ENCODE measurements around the gene OR5K2. TPM values are rescaled to one million over a fixed set of nuclear protein-coding genes. Genes with fewer than 3 reads are reported as not detected.

The OR5K2 gene
- total RNA-seq, 2 donors from 2014 or later, result not detected

- Mint-ChIP-seq H3K36me3 (peaks cover 0 to 13% of the 10 kb centered on the region in 2 donors), H3K27ac (peak overlapping the region; percentile 87 to 93), H3K9me3 (no peaks in the 10 kb centered on the region)
- peak; percentile 87 to 89 for ATAC-seq
- DNase-seq (ENCODE audit: low spot score in 2 of 2), result no peak
Measured at GRCh38 chr3:98536456-98537017, 39.1 kb downstream of the OR5K2 start.

- Mint-ChIP-seq H3K27ac (peak overlapping the region in 1 of 2 donors; percentile 74), H3K9me3 (no peaks in the 10 kb centered on the region), H3K36me3 (peaks cover 0 to 13% of the 10 kb centered on the region in 2 donors)
- DNase-seq (ENCODE audit: low spot score in 2 of 2) (no peak), ATAC-seq (peak; percentile 42 to 46)
Measured at GRCh38 chr3:98540346-98540745, 42.9 kb downstream of the OR5K2 start.

DNA sequence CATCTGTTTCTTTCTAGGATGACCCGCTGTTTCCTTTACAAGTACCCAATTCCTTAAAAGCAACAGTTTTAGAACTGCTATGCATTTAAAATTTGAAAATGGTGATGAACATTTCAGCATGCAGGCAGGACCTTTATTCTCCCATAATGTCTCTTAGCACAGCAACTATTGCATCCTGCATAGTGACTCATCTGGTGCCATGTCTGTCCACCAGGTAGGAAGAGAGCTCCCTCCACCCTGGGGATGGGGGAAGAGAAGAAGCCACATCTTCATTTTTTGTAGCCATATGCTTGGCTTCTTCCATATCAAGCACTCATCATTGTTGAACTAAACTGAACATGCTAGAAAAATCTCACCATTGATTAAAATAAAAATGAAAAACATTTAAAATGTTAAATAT is 44.2 kb downstream of the OR5K2 start:
- ATAC-seq, result no peak
- DNase-seq (ENCODE audit: low spot score in 2 of 2), result no peak
- H3K27ac Mint-ChIP-seq, result no peak overlapping the region
- H3K9me3 Mint-ChIP-seq, result no peaks in the 10 kb centered on the region
- peaks cover 0 to 13% of the 10 kb centered on the region in 2 donors for H3K36me3 Mint-ChIP-seq

DNA sequence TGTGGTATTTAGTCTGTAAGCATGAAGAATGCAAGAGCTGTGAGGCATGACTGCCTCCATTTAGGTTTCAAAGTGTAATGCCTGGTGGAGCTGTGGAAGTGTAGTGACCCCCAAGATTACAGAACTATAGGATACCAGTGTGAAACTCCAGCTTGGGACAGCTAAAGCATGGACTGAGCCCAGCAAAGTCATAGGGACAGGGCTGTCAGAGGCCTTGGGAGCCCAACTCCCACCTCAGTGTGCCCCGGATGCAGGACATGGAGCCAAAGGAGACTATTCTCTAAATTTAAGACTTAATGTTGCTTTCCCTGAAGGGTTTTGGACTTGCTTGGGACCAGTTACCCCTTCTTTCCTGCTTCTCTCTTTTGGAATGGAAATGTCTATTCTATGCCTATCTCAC is 45.1 kb downstream of the OR5K2 start:
- Mint-ChIP-seq H3K27ac (no peak overlapping the region), H3K36me3 (peaks cover 0 to 13% of the 10 kb centered on the region in 2 donors), H3K9me3 (no peaks in the 10 kb centered on the region)
- no peak for DNase-seq (ENCODE audit: low spot score in 2 of 2)
- ATAC-seq, result no peak

DNA sequence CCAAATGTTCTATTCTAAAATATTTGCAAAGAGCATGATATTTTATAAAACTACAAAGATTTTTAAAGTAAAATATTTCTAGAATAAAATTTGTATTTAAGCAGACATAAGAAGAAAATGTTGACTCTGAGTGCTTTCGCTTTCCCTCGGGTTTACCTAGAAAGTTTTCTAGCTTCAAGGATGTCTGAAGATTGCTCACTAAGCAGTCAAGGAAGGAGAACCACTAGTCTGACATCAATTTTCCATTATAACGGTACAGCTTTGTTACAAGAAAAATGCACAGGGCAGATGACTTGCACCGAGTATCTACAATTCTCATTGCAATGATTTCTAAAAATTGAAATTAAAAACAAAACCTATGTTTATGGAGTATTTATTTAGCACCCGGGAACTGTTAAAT is 48.5 kb downstream of the OR5K2 start:
- Mint-ChIP-seq H3K27ac (peak overlapping the region; percentile 88 to 91), H3K36me3 (peaks cover under 1 to 21% of the 10 kb centered on the region in 2 donors), H3K9me3 (no peaks in the 10 kb centered on the region)
- ATAC-seq (peak; percentile 92 to 95), DNase-seq (ENCODE audit: low spot score in 2 of 2) (no peak)

Other genes with a start within 250 kb of the OR5K2 start
- gene OR5H6, start 233.4 kb upstream of the OR5K2 start, total RNA-seq, result not detected
- gene OR5H2, start 215.2 kb upstream of the OR5K2 start, total RNA-seq, result not detected
- not detected for gene OR5K4, start 143.8 kb upstream of the OR5K2 start, total RNA-seq
- not detected for gene OR5K3, start 107.0 kb upstream of the OR5K2 start, total RNA-seq
- gene OR5K1, start 34.5 kb upstream of the OR5K2 start, total RNA-seq, result not detected
- 100 to 1,000 TPM; 161 to 559 TPM for gene CLDND1, start 25.2 kb downstream of the OR5K2 start, total RNA-seq
- gene GPR15, start 34.3 kb downstream of the OR5K2 start, total RNA-seq, result 1 to 10 TPM in 1 of 2 donors, under 1 TPM in 1; 0.91 to 1.5 TPM
- gene CPOX, start 95.9 kb downstream of the OR5K2 start, total RNA-seq, result 10 to 100 TPM; 39.4 to 47.0 TPM